GM12878 (cell line): ENCODE results near the gene CORO7. TPM values are rescaled to one million over a fixed set of nuclear protein-coding genes. Genes with fewer than 3 reads are reported as not detected.

Experiments
- E4F1 ChIP-seq: fragments of 450-650 bp; IDR thresholded peaks from 2 replicates; pipeline ENCODE4 v1.6.1; 2018; ENCODE audit warnings: borderline replicate concordance, mild to moderate bottlenecking; ENCODE audit not compliant: partially characterized antibody
- FOS ChIP-seq: IDR thresholded peaks from 3 replicates; pipeline ENCODE4 v1.6.1; 2011; ENCODE audit warnings: borderline replicate concordance; ENCODE audit not compliant: insufficient read length; ENCODE audit errors: extremely low read depth
- FOXK2 ChIP-seq: fragments of 450-650 bp; IDR thresholded peaks from 2 replicates; pipeline ENCODE4 v1.6.1; 2017; ENCODE audit warnings: mild to moderate bottlenecking, moderate library complexity
- JUNB ChIP-seq: IDR thresholded peaks from 2 replicates; pipeline ENCODE4 v1.6.1; 2016; ENCODE audit warnings: antibody characterized with exemption, mild to moderate bottlenecking
- KLF5 ChIP-seq: fragments of 450-650 bp; IDR thresholded peaks from 2 replicates; pipeline ENCODE4 v1.6.1; 2014; ENCODE audit warnings: mild to moderate bottlenecking; ENCODE audit not compliant: partially characterized antibody
- MTA2 ChIP-seq: fragments of 450-650 bp; IDR thresholded peaks from 2 replicates; pipeline ENCODE4 v1.6.1; 2016; ENCODE audit warnings: low read depth, mild to moderate bottlenecking, moderate library complexity
- NR2F1 ChIP-seq: fragments of 450-650 bp; conservative IDR thresholded peaks from 2 replicates; pipeline ENCODE4 v1.6.1; 2017; ENCODE audit warnings: mild to moderate bottlenecking
- PML ChIP-seq: IDR thresholded peaks from 2 replicates; pipeline ENCODE4 v1.6.1; 2012; ENCODE audit warnings: low read length, inconsistent platforms
- POLR2A ChIP-seq: IDR thresholded peaks from 2 replicates; pipeline ENCODE4 v1.6.1; 2011; ENCODE audit warnings: low read depth, mild to moderate bottlenecking, low read length
- SREBF2 ChIP-seq: IDR thresholded peaks from 2 replicates; pipeline ENCODE4 v1.6.1; 2012; ENCODE audit warnings: mild to moderate bottlenecking, low read length
- ZNF217 ChIP-seq: fragments of 450-650 bp; IDR thresholded peaks from 2 replicates; pipeline ENCODE4 v1.6.1; 2017; ENCODE audit warnings: antibody characterized with exemption, mild to moderate bottlenecking
- polyA plus RNA-seq, 11 experiments: library from polyadenylated mRNA; depleted of rRNA in 4 of 11; unstranded in 6 of 11; stranded (reverse) in 5 of 11; fragments of >200 nt; fragmentation: Nextera tagmentation in 4 of 11; fragmentation: Illumina TruSeq in 1 of 11; extraction: Ambion mirVana in 4 of 11; extraction: Trizol in 1 of 11; gene quantifications; 1 replicate in 1 of 11; 2 replicates in 10 of 11; pipeline versions ENCODE4 v1.2.1 to v1.2.3, GENCODE V29; 2011 to 2016; ENCODE audit warnings: inconsistent platforms in 2 of 11, missing spikeins in 2 of 11, low read depth in 1 of 11
- total RNA-seq, 4 experiments: library from RNA; depleted of rRNA in 3 of 4; stranded (reverse); fragments of >200 nt in 3 of 4; fragmentation: Illumina TruSeq in 1 of 4; extraction: Trizol in 1 of 4; gene quantifications; 2 replicates each; pipeline versions ENCODE4 v1.2.1 to v1.2.3, GENCODE V29; 2013 to 2021

The CORO7 gene
- total and polyA plus RNA-seq, 10 of the 15 experiments (the other 5 are each of a cell fraction or from before 2014, with no cell fraction given), result 0.64 to 89.2 (median 43.7) TPM

DNA sequence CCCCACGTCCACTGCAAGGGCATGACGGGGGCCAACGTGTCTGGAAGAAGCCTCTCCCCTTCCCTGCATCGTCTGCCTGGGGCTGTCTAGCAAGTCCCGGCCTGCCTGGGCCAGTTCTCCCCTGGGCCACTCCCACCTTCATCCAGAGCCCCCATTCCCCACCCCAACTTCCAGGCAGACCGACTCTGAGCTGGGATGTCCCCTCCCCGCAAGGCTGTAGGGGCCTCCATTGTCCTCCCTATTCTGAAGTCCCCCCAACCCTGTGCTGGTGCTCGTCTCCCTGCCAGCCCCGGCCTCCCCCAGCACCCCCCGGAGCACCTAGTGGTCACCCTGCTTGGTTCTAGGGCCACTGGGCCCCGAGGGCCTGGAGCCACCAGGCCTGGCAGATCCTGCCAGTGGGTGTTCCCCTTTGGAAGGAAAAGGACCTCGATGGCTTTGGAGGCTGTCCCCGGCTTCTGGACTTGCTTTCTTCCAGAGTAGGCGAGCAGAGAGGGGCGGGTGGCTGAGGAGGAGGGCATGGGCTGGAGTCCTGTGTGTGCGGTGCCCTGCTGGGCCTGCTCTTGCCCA lies 95.7 kb downstream of the CORO7 start (continued):
- TF ChIP-seq E4F1, result no peak
- TF ChIP-seq MTA2, result no peak
- no peak for TF ChIP-seq FOXK2
- TF ChIP-seq FOS, result no peak
- no peak for TF ChIP-seq NR2F1
- no peak for TF ChIP-seq ZNF217
- TF ChIP-seq PML, result no peak
- no peak for TF ChIP-seq SREBF2
- no peak for TF ChIP-seq POLR2A
- TF ChIP-seq KLF5, result no peak
- TF ChIP-seq JUNB, result no peak
